Uterus (tissue), 4 donors: ENCODE results near the gene ZNF462. TPM values are rescaled to one million over a fixed set of nuclear protein-coding genes. Genes with fewer than 3 reads are reported as not detected.

Experiments used
- DNase-seq, 2 donors: peaks; one replicate each; pipeline ENCODE4 v3.0.0-alpha.2; 2019 to 2020
- H3K27ac ChIP-seq, 2 donors: fragments of 200-600 bp; sonication (generic); 1 replicate in 1 of 2; 2 replicates in 1 of 2; pipeline ENCODE4 v1.5.1; 2016 to 2018
- H3K27me3 ChIP-seq, 2 donors: fragments of 200-600 bp; sonication (generic); one replicate each; pipeline ENCODE4 v1.5.1; 2018 to 2019; ENCODE audit warnings: control low read depth in 1 of 2
- H3K36me3 ChIP-seq, 2 donors: fragments of 200-600 bp; sonication (generic); one replicate each; pipeline ENCODE4 v1.5.1; 2019; ENCODE audit warnings: control low read depth in 1 of 2
- H3K4me1 ChIP-seq, 2 donors: fragments of 200-600 bp; sonication (generic); one replicate each; pipeline ENCODE4 v1.5.1; 2018 to 2019; ENCODE audit warnings: control low read depth in 1 of 2
- H3K4me3 ChIP-seq, 2 donors: fragments of 200-600 bp; sonication (generic); 1 replicate in 1 of 2; 2 replicates in 1 of 2; pipeline ENCODE4 v1.5.1; 2018 to 2019; ENCODE audit warnings: mild to moderate bottlenecking in 1 of 2
- H3K9me3 ChIP-seq, 2 donors: fragments of 200-600 bp; sonication (generic); one replicate each; pipeline ENCODE4 v1.5.1; 2019; ENCODE audit warnings: control low read depth in 1 of 2
- CTCF ChIP-seq, 4 experiments: fragments of 200-600 bp in 2 of 4; fragments of 450-650 bp in 2 of 4; sonication (generic) in 2 of 4; IDR thresholded peaks; one replicate each; pipeline ENCODE4 v1.5.1; 2016 to 2019; ENCODE audit warnings: antibody characterized with exemption in 4 of 4, mild to moderate bottlenecking in 2 of 4, moderate library complexity in 1 of 4
- POLR2A ChIP-seq, 2 donors: fragments of 450-650 bp; IDR thresholded peaks; one replicate each; pipeline ENCODE4 v1.6.1; 2016; ENCODE audit warnings: antibody characterized with exemption in 2 of 2, mild to moderate bottlenecking in 1 of 2, moderate library complexity in 1 of 2
- intact Hi-C: fragments of 100-400 bp; cut with DNase I; formaldehyde crosslinking; loops from one replicate; pipeline ENCODE4 v1.15.1; 2023; ENCODE audit warnings: low total_unique reads
- small RNA-seq: library from RNA; depleted of rRNA; stranded (forward); fragments of <200 nt; gene quantifications from one replicate; pipeline ENCODE3, GENCODE V24; 2016
- total RNA-seq, 4 donors: library from RNA; depleted of rRNA in 3 of 4; stranded (reverse); fragments of >200 nt in 3 of 4; gene quantifications; one replicate each; pipeline versions ENCODE4 v1.1.0 to v1.2.4, GENCODE V29; 2014 to 2023
- donor health status: DM: yes; HTN: yes; CAD: no.

ZNF462 gene
- total RNA-seq, 4 donors from 2014 or later, result 18.2 to 136 (median 60.1) TPM

- TF ChIP-seq CTCF (IDR thresholded peaks at IDR 0.05), result no peak
- TF ChIP-seq POLR2A (IDR thresholded peaks at IDR 0.05), result no peak
- intact Hi-C loops, result no loop called here
- Histone ChIP-seq H3K36me3 (no peaks in the 10 kb centered on the region), H3K4me1 (no peaks in the 10 kb centered on the region), H3K27me3 (no peaks in the 10 kb centered on the region), H3K27ac (no peak overlapping the region), H3K4me3 (no peak overlapping the region), H3K9me3 (no peaks in the 10 kb centered on the region)
- no peak for DNase-seq
Measured at GRCh38 chr9:107054146-107054545, 191.2 kb downstream of the ZNF462 start.

GRCh38 chr9:107059220-107059619 lies 196.3 kb downstream of the ZNF462 start:
- Histone ChIP-seq H3K27me3 (no peaks in the 10 kb centered on the region), H3K36me3 (no peaks in the 10 kb centered on the region), H3K4me1 (no peaks in the 10 kb centered on the region), H3K4me3 (no peak overlapping the region), H3K9me3 (no peaks in the 10 kb centered on the region), H3K27ac (no peak overlapping the region)
- no peak for DNase-seq
- intact Hi-C loops, result no loop called here
- no peak for TF ChIP-seq POLR2A (IDR thresholded peaks at IDR 0.05)
- no peak for TF ChIP-seq CTCF (IDR thresholded peaks at IDR 0.05)

- H3K27ac ChIP-seq, result no peak overlapping the region
- TF ChIP-seq CTCF (IDR thresholded peaks at IDR 0.05) (no peak), POLR2A (IDR thresholded peaks at IDR 0.05) (no peak)
- H3K9me3 ChIP-seq, result no peaks in the 10 kb centered on the region
- no peaks in the 10 kb centered on the region for H3K36me3 ChIP-seq
- no peak for DNase-seq
- intact Hi-C loops, result no loop called here
- H3K4me3 ChIP-seq, result no peak overlapping the region
- H3K27me3 ChIP-seq, result no peaks in the 10 kb centered on the region
- H3K4me1 ChIP-seq, result no peaks in the 10 kb centered on the region
Measured at GRCh38 chr9:107060062-107060461, 197.1 kb downstream of the ZNF462 start.

Small RNA genes lying within 50 kb of the gene (small RNA-seq; reads per million reads assigned to genes)
- gene RNA5SP292, result not detected
